Measurements from ENCODE around the gene PTEN. TPM values are rescaled to one million over a fixed set of nuclear protein-coding genes. Genes with fewer than 3 reads are reported as not detected.
A peak's percentile ranks its signal among the peaks of the same experiment; 100 is the strongest.

PTEN gene
- total RNA-seq, 1 donor from 2014 or later = 121 TPM

GRCh38 chr10:87842220-87842641, 21.2 kb upstream of the PTEN start:
- no peaks in the 10 kb centered on the region for H3K9me3 ChIP-seq
- H3K4me1 ChIP-seq = no peaks in the 10 kb centered on the region
- H3K27me3 ChIP-seq = no peaks in the 10 kb centered on the region
- no peak overlapping the region for H3K27ac ChIP-seq
- DNase-seq (ENCODE audit: extremely low spot score in 2 of 2) = no peak
- peak in 1 of 2 donors; percentile 46 for TF ChIP-seq POLR2AphosphoS5 (IDR thresholded peaks at IDR 0.05; ENCODE audit: insufficient read depth in 1 of 2, low read depth in 1 of 2)
- no peak for TF ChIP-seq POLR2A (IDR thresholded peaks at IDR 0.05)
- no peak for TF ChIP-seq CTCF (IDR thresholded peaks at IDR 0.05)
- intact Hi-C loops (cut with DNase I) = no loop called here
- no peaks in the 10 kb centered on the region for H3K36me3 ChIP-seq
- H3K4me3 ChIP-seq = no peak overlapping the region

- H3K36me3 ChIP-seq = no peaks in the 10 kb centered on the region
- no peak for TF ChIP-seq POLR2AphosphoS5 (IDR thresholded peaks at IDR 0.05; ENCODE audit: insufficient read depth in 1 of 2, low read depth in 1 of 2)
- TF ChIP-seq CTCF (IDR thresholded peaks at IDR 0.05) = no peak
- TF ChIP-seq POLR2A (IDR thresholded peaks at IDR 0.05) = no peak
- H3K4me3 ChIP-seq = no peak overlapping the region
- intact Hi-C loops (cut with DNase I) = no loop called here
- H3K27me3 ChIP-seq = no peaks in the 10 kb centered on the region
- no peaks in the 10 kb centered on the region for H3K4me1 ChIP-seq
- no peak for DNase-seq (ENCODE audit: extremely low spot score in 2 of 2)
- H3K27ac ChIP-seq = no peak overlapping the region
- no peaks in the 10 kb centered on the region for H3K9me3 ChIP-seq
Observed at GRCh38 chr10:87842776-87843497, 20.5 kb upstream of the PTEN start.

GRCh38 chr10:87843714-87844113, 19.7 kb upstream of the PTEN start:
- Histone ChIP-seq H3K27ac (no peak overlapping the region), H3K9me3 (no peaks in the 10 kb centered on the region)
- intact Hi-C loops (cut with DNase I) = no loop called here

GRCh38 chr10:87844837-87845623, 18.4 kb upstream of the PTEN start:
- H3K27me3 ChIP-seq = no peaks in the 10 kb centered on the region
- DNase-seq (ENCODE audit: extremely low spot score in 2 of 2) = no peak
- intact Hi-C loops (cut with DNase I) = no loop called here
- H3K4me3 ChIP-seq = no peak overlapping the region
- H3K9me3 ChIP-seq = no peaks in the 10 kb centered on the region
- H3K36me3 ChIP-seq = no peaks in the 10 kb centered on the region
- TF ChIP-seq POLR2A (IDR thresholded peaks at IDR 0.05) = no peak
- no peak for TF ChIP-seq POLR2AphosphoS5 (IDR thresholded peaks at IDR 0.05; ENCODE audit: insufficient read depth in 1 of 2, low read depth in 1 of 2)
- no peak for TF ChIP-seq CTCF (IDR thresholded peaks at IDR 0.05)
- no peaks in the 10 kb centered on the region for H3K4me1 ChIP-seq
- H3K27ac ChIP-seq = no peak overlapping the region

More at GRCh38 chr10:87843714-87844113, 19.7 kb upstream of the PTEN start:
- DNase-seq (ENCODE audit: extremely low spot score in 2 of 2) = no peak
- Histone ChIP-seq H3K27me3 (no peaks in the 10 kb centered on the region), H3K4me3 (no peak overlapping the region), H3K4me1 (no peaks in the 10 kb centered on the region), H3K36me3 (no peaks in the 10 kb centered on the region)
- TF ChIP-seq CTCF (IDR thresholded peaks at IDR 0.05) (no peak), POLR2AphosphoS5 (IDR thresholded peaks at IDR 0.05; ENCODE audit: insufficient read depth in 1 of 2, low read depth in 1 of 2) (no peak), POLR2A (IDR thresholded peaks at IDR 0.05) (no peak)

- Histone ChIP-seq H3K27ac (no peak overlapping the region), H3K4me3 (no peak overlapping the region), H3K36me3 (no peaks in the 10 kb centered on the region), H3K4me1 (no peaks in the 10 kb centered on the region), H3K9me3 (no peaks in the 10 kb centered on the region), H3K27me3 (no peaks in the 10 kb centered on the region)
- intact Hi-C loops (cut with DNase I) = no loop called here
- no peak for DNase-seq (ENCODE audit: extremely low spot score in 2 of 2)
- TF ChIP-seq CTCF (IDR thresholded peaks at IDR 0.05) (no peak), POLR2AphosphoS5 (IDR thresholded peaks at IDR 0.05; ENCODE audit: insufficient read depth in 1 of 2, low read depth in 1 of 2) (no peak), POLR2A (IDR thresholded peaks at IDR 0.05) (no peak)
Observed at GRCh38 chr10:87845624-87845998, 17.8 kb upstream of the PTEN start.
